Peyer's patch (tissue), 4 donors: ENCODE data around the gene AGBL4. TPM values are rescaled to one million over a fixed set of nuclear protein-coding genes. Genes with fewer than 3 reads are reported as not detected.

Source experiments
- DNase-seq, 3 donors: peaks; one replicate each; pipeline ENCODE4 v3.0.0-alpha.2; 2017 to 2019
- H3K27ac ChIP-seq, 4 donors: fragments of 200-600 bp; sonication (generic); one replicate each; pipeline ENCODE4 v1.5.1; 2016 to 2019
- H3K27me3 ChIP-seq, 2 donors: fragments of 200-600 bp; sonication (generic); one replicate each; pipeline ENCODE4 v1.5.1; 2019
- H3K36me3 ChIP-seq, 3 donors: fragments of 200-600 bp; sonication (generic); one replicate each; pipeline ENCODE4 v1.5.1; 2016 to 2019
- H3K4me1 ChIP-seq, 4 donors: fragments of 200-600 bp; sonication (generic); one replicate each; pipeline ENCODE4 v1.5.1; 2016 to 2019
- H3K4me3 ChIP-seq, 4 donors: fragments of 200-600 bp; sonication (generic); 1 replicate in 3 of 4; 2 replicates in 1 of 4; pipeline ENCODE4 v1.5.1; 2016 to 2019; ENCODE audit warnings: mild to moderate bottlenecking in 1 of 4
- H3K9me3 ChIP-seq, 4 donors: fragments of 200-600 bp; sonication (generic); one replicate each; pipeline ENCODE4 v1.5.1; 2016 to 2019; ENCODE audit warnings: mild to moderate bottlenecking in 1 of 4
- CTCF ChIP-seq, 6 experiments: fragments of 450-650 bp in 4 of 6; fragments of 200-600 bp in 2 of 6; sonication (generic) in 1 of 6; IDR thresholded peaks; one replicate each; pipeline ENCODE4 v1.5.1; 2017 to 2019; ENCODE audit warnings: antibody characterized with exemption in 6 of 6, mild to moderate bottlenecking in 3 of 6, moderate library complexity in 1 of 6
- POLR2A ChIP-seq, 2 donors: fragments of 450-650 bp; IDR thresholded peaks; one replicate each; pipeline ENCODE4 v1.5.1; 2017; ENCODE audit warnings: antibody characterized with exemption in 2 of 2, mild to moderate bottlenecking in 2 of 2, moderate library complexity in 2 of 2
- total RNA-seq, 4 donors: library from RNA; depleted of rRNA; stranded (reverse); fragments of >200 nt; gene quantifications; one replicate each; pipeline ENCODE4 v1.1.0, GENCODE V29; 2016

The AGBL4 gene
- total RNA-seq, 4 donors from 2014 or later: 2.5 TPM; not detected in 3

GRCh38 chr1:48677306-48678287 lies 1346.2 kb downstream of the AGBL4 start:
- TF ChIP-seq CTCF (IDR thresholded peaks at IDR 0.05): peak; percentile 20 to 83 (median 60)
- TF ChIP-seq POLR2A (IDR thresholded peaks at IDR 0.05): no peak
- DNase-seq: peak; percentile 64 to 87 (median 83)
- no peak overlapping the region for H3K4me3 ChIP-seq
- H3K9me3 ChIP-seq: no peaks in the 10 kb centered on the region
- H3K27ac ChIP-seq: no peak overlapping the region
- H3K27me3 ChIP-seq: no peaks in the 10 kb centered on the region
- no peaks in the 10 kb centered on the region for H3K36me3 ChIP-seq
- H3K4me1 ChIP-seq: peaks cover 0 to 13% (median 2%) of the 10 kb centered on the region in 4 donors

GRCh38 chr1:48676822-48677221 lies 1346.9 kb downstream of the AGBL4 start:
- no peak for DNase-seq

GRCh38 chr1:48676376-48676775 lies 1347.4 kb downstream of the AGBL4 start:
- DNase-seq: no peak
- peaks cover 0 to 13% (median 2%) of the 10 kb centered on the region in 4 donors for H3K4me1 ChIP-seq
- no peaks in the 10 kb centered on the region for H3K36me3 ChIP-seq
- no peaks in the 10 kb centered on the region for H3K9me3 ChIP-seq
- no peak overlapping the region for H3K4me3 ChIP-seq
- no peaks in the 10 kb centered on the region for H3K27me3 ChIP-seq
- H3K27ac ChIP-seq: no peak overlapping the region
- TF ChIP-seq POLR2A (IDR thresholded peaks at IDR 0.05) (no peak), CTCF (IDR thresholded peaks at IDR 0.05) (no peak)

More at GRCh38 chr1:48676822-48677221, 1346.9 kb downstream of the AGBL4 start:
- Histone ChIP-seq H3K9me3 (no peaks in the 10 kb centered on the region), H3K36me3 (no peaks in the 10 kb centered on the region), H3K27ac (no peak overlapping the region), H3K4me1 (peaks cover 0 to 13% (median 2%) of the 10 kb centered on the region in 4 donors), H3K4me3 (no peak overlapping the region), H3K27me3 (no peaks in the 10 kb centered on the region)
- TF ChIP-seq CTCF (IDR thresholded peaks at IDR 0.05) (no peak), POLR2A (IDR thresholded peaks at IDR 0.05) (no peak)

- Histone ChIP-seq H3K4me3 (no peak overlapping the region), H3K4me1 (peaks cover 0 to 13% (median 2%) of the 10 kb centered on the region in 4 donors), H3K9me3 (no peaks in the 10 kb centered on the region), H3K27me3 (no peaks in the 10 kb centered on the region), H3K36me3 (no peaks in the 10 kb centered on the region), H3K27ac (no peak overlapping the region)
- TF ChIP-seq CTCF (IDR thresholded peaks at IDR 0.05): no peak
- TF ChIP-seq POLR2A (IDR thresholded peaks at IDR 0.05): no peak
- DNase-seq: no peak
Measured at GRCh38 chr1:48675251-48675650, 1348.5 kb downstream of the AGBL4 start.

GRCh38 chr1:48674641-48675040 lies 1349.1 kb downstream of the AGBL4 start:
- no peaks in the 10 kb centered on the region for H3K9me3 ChIP-seq
- no peak overlapping the region for H3K27ac ChIP-seq
- no peaks in the 10 kb centered on the region for H3K36me3 ChIP-seq
- H3K4me3 ChIP-seq: no peak overlapping the region
- H3K27me3 ChIP-seq: no peaks in the 10 kb centered on the region
- H3K4me1 ChIP-seq: peaks cover 0 to 11% (median under 1%) of the 10 kb centered on the region in 4 donors
- no peak for DNase-seq
- no peak for TF ChIP-seq CTCF (IDR thresholded peaks at IDR 0.05)
- no peak for TF ChIP-seq POLR2A (IDR thresholded peaks at IDR 0.05)
